ENCODE measurements around the gene RNF135. TPM values are rescaled to one million over a fixed set of nuclear protein-coding genes. Genes with fewer than 3 reads are reported as not detected.
"Not testable (repeated sequence)": the region's sequence is repeated elsewhere in the genome, so short reads cannot be mapped to it uniquely, and the experiment has no call there.

The RNF135 gene
- total RNA-seq, 4 donors from 2014 or later: 24.8 to 37.2 (median 31.7) TPM

- WGBS, 2 donors: 83 to 89% methylated on average over 2 of the region's 2 CpGs
- peaks cover 5 to 17% of the 10 kb centered on the region in 2 donors for H3K36me3 ChIP-seq
- peaks cover 5 to 8% of the 10 kb centered on the region in 2 donors for H3K4me1 ChIP-seq
Observed at GRCh38 chr17:31004160-31004559, 33.3 kb downstream of the RNF135 start.

GRCh38 chr17:31007695-31008373 lies 37.0 kb downstream of the RNF135 start:
- 65 to 66% methylated on average over 9 of the region's 9 CpGs for WGBS, 2 donors
- no peak for DNase-seq
- Histone ChIP-seq H3K27ac (peak overlapping the region; percentile 84 to 93 (median 92)), H3K4me1 (peaks cover 5 to 12% of the 10 kb centered on the region in 2 donors), H3K36me3 (no peaks in the 10 kb centered on the region), H3K9me3 (no peaks in the 10 kb centered on the region), H3K4me3 (replicated peaks in 1 of 3) (peak overlapping the region; percentile 50 to 60 (median 59)), H3K27me3 (no peaks in the 10 kb centered on the region)
- no peak for TF ChIP-seq POLR2A (IDR thresholded peaks at IDR 0.05)
- no peak for TF ChIP-seq CTCF (IDR thresholded peaks at IDR 0.05)
- intact Hi-C loops (cut with DNase I): no loop called here

More at GRCh38 chr17:31004160-31004559, 33.3 kb downstream of the RNF135 start:
- intact Hi-C loops (cut with DNase I): no loop called here
- H3K27ac ChIP-seq: no peak overlapping the region
- H3K27me3 ChIP-seq: no peaks in the 10 kb centered on the region
- TF ChIP-seq POLR2A (IDR thresholded peaks at IDR 0.05) (no peak), CTCF (IDR thresholded peaks at IDR 0.05) (no peak)
- H3K9me3 ChIP-seq: no peaks in the 10 kb centered on the region
- DNase-seq: no peak
- no peak overlapping the region for H3K4me3 ChIP-seq (replicated peaks in 1 of 3)

GRCh38 chr17:31008374-31009041 lies 37.7 kb downstream of the RNF135 start:
- Histone ChIP-seq H3K4me1 (peaks cover 5 to 12% of the 10 kb centered on the region in 2 donors), H3K4me3 (replicated peaks in 1 of 3) (peak overlapping the region; percentile 50 to 60 (median 59)), H3K27ac (peak overlapping the region; percentile 84 to 93 (median 92)), H3K27me3 (no peaks in the 10 kb centered on the region), H3K36me3 (no peaks in the 10 kb centered on the region), H3K9me3 (no peaks in the 10 kb centered on the region)
- peak; percentile 76 to 79 for DNase-seq
- WGBS, 2 donors: 1% methylated on average over 24 to 27 of the region's 65 CpGs
- intact Hi-C loops (cut with DNase I): no loop called here
- TF ChIP-seq CTCF (IDR thresholded peaks at IDR 0.05): no peak
- TF ChIP-seq POLR2A (IDR thresholded peaks at IDR 0.05): peak in 1 of 2 donors; percentile 69

GRCh38 chr17:31009042-31009702 lies 38.3 kb downstream of the RNF135 start:
- H3K36me3 ChIP-seq; H3K9me3 ChIP-seq; intact Hi-C loops (cut with DNase I); H3K27me3 ChIP-seq: not testable (repeated sequence)
- H3K4me1 ChIP-seq: peaks cover 5 to 12% of the 10 kb centered on the region in 2 donors
- 7 to 8% methylated on average over 18 to 30 of the region's 34 CpGs for WGBS, 2 donors
- peak overlapping the region; percentile 50 to 60 (median 59) for H3K4me3 ChIP-seq (replicated peaks in 1 of 3)
- H3K27ac ChIP-seq: peak overlapping the region; percentile 84 to 93 (median 92)
- DNase-seq: peak in 1 of 2 donors; percentile 30

GRCh38 chr17:31010014-31010413 lies 39.2 kb downstream of the RNF135 start:
- H3K36me3 ChIP-seq; intact Hi-C loops (cut with DNase I); H3K4me3 ChIP-seq (replicated peaks in 1 of 3); DNase-seq; H3K27me3 ChIP-seq; H3K9me3 ChIP-seq: not testable (repeated sequence)
- Histone ChIP-seq H3K27ac (peak overlapping the region in 1 of 3 donors; percentile 46), H3K4me1 (peaks cover 5 to 12% of the 10 kb centered on the region in 2 donors)
- WGBS, 2 donors: 91 to 95% methylated on average over 3 of the region's 3 CpGs
